ENCODE measurements around the gene SEMA5A.

DNA sequence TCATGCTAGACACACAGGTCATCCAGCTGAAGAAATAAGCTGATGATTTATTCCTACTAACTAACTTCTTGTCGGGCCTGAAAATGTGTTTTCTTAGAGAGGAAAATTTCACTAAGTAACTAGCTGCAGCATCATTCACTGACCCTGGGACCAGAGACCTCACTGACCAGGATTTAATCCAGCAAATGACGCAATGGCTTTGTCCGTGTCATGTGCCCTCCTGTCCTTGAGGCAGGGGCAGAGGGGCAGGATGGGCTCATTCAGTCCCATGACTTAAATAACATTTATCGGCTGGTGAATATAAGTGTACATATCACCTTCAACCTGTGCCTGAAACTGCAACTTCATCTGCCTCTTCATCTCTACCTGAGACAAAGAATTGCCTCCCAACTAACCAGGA, 154.8 kb downstream of the SEMA5A start:
- TF ChIP-seq, protein P1, sequence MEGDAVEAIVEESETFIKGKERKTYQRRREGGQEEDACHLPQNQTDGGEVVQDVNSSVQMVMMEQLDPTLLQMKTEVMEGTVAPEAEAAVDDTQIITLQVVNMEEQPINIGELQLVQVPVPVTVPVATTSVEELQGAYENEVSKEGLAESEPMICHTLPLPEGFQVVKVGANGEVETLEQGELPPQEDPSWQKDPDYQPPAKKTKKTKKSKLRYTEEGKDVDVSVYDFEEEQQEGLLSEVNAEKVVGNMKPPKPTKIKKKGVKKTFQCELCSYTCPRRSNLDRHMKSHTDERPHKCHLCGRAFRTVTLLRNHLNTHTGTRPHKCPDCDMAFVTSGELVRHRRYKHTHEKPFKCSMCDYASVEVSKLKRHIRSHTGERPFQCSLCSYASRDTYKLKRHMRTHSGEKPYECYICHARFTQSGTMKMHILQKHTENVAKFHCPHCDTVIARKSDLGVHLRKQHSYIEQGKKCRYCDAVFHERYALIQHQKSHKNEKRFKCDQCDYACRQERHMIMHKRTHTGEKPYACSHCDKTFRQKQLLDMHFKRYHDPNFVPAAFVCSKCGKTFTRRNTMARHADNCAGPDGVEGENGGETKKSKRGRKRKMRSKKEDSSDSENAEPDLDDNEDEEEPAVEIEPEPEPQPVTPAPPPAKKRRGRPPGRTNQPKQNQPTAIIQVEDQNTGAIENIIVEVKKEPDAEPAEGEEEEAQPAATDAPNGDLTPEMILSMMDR (IDR thresholded peaks at IDR 0.05): no peak
- no peak for TF ChIP-seq POLR2AphosphoS5 (IDR thresholded peaks at IDR 0.05)

All from breast epithelium (tissue), 3 donors.